Activated CD8-positive, alpha-beta memory T cell treated with anti-CD3 and anti-CD28 coated beads, Interleukin-2, amount 50 U/mL, for 24 hours (primary cell): ENCODE results near the gene PRRC2A.

Experiments
- DNase-seq: peaks from one replicate; pipeline ENCODE4 v3.0.0-alpha.2; 2020; ENCODE audit errors: extremely low read depth

The PRRC2A gene

DNA sequence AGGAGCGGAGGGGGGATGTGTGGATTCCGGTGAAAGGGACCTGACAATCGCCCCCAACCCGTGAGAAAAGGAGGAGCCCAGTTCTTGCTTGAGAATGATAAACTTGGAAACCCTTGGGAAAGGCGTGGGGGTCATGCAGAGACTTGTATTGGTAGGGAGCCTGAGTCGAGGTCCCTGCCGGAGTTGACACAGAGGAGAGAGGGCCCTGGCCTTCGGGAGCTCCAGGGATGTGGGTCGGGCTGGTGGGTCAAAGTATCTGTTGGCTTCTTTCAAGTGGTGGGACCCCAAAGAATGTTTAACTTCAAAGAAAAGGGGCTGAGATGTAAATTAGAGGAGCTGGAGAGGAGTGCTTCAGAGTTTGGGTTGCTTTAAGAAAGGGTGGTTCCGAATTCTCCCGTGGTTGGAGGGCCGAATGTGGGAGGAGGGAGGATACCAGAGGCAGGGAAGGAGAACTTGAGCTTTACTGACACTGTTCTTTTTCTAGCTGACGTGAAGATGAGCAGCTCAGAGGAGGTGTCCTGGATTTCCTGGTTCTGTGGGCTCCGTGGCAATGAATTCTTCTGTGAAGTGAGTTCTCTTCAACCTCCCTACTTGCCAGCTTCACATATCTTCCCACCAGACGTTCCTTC is 45.9 kb downstream of the PRRC2A start:
- DNase-seq, result no peak

DNA sequence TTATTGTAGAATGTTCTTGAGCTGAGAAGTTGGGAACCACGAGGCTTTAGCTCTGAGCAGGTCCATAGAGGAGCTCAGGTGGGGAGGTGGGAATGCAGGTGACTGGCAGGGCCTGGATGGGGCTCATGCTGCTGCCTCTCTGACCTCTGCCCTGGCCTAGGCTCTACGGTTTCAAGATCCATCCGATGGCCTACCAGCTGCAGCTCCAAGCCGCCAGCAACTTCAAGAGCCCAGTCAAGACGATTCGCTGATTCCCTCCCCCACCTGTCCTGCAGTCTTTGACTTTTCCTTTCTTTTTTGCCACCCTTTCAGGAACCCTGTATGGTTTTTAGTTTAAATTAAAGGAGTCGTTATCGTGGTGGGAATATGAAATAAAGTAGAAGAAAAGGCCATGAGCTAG is 49.2 kb downstream of the PRRC2A start, which contains the start of gene LY6G5B:
TSS of gene LY6G5B (plus strand) at position 301 of the 400 bp plus-strand sequence. CDS start 975 bp downstream, outside the sequence.
- DNase-seq, result no peak

DNA sequence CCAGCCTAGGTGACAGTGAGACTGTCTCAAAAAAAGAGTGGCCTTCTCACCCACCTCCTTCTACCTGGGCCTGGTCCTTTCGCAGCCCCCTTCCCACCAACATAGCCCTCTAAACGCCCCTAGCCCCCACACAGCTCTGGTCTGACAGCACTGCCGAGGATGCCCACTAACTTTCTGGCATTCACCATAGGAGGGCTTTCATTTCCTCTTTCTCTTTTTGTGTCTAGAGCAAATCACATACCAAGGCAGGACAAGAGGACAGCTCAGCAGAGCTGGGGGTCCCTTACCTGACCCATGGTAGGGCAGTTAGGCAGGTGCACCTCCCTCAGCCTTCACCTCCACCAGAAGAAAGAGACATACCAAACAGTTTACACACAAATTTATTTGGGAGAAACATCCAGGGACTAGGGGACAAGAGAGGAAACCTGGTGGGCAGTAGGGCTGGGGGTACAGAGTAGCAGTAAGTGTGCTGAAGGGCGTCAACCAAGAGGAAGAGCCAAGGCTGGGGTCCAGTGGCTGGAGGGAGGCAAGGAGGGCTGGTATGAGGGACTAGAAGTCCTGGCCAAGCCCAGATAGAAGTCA is 55.9 kb downstream of the PRRC2A start:
- DNase-seq, result no peak

DNA sequence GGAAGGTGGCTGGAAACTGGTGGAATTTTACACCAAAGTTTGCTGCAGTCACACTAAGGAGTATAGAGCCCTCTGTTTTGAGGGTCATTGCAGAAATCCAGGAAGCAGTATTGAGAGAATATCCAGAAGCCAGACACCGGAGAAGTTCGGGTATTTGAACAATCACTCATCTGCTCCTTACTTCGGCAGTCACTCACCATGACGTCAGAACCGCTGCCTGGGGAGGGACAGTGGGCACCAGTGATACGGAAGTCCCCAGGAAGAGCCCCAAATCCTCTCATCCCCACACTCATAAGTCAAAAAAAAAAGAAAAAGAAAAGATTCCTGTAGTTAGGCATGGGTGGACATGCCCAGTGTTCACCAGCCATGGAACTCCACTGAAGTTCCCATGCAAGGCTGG is 56.4 kb downstream of the PRRC2A start:
- no peak for DNase-seq

DNA sequence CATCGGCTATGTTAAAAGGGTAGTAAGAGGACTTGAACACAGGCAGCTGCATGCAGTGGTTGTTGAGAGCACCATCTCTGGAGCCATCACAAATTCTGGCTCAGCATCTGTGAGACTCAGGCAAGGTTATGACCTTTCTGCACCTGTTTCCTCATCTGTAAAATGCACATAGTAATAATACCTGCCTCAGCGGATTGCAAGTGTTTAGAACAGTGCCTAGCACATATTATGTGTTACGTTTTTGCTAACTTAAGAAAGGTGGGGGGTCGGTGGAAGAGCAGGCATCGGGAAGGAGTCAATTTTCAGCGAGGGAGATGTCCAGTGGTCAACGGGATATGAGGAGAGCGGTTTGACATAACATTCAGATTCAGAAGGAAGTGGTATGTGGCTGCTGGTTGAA is 57.4 kb downstream of the PRRC2A start:
- DNase-seq, result no peak

DNA sequence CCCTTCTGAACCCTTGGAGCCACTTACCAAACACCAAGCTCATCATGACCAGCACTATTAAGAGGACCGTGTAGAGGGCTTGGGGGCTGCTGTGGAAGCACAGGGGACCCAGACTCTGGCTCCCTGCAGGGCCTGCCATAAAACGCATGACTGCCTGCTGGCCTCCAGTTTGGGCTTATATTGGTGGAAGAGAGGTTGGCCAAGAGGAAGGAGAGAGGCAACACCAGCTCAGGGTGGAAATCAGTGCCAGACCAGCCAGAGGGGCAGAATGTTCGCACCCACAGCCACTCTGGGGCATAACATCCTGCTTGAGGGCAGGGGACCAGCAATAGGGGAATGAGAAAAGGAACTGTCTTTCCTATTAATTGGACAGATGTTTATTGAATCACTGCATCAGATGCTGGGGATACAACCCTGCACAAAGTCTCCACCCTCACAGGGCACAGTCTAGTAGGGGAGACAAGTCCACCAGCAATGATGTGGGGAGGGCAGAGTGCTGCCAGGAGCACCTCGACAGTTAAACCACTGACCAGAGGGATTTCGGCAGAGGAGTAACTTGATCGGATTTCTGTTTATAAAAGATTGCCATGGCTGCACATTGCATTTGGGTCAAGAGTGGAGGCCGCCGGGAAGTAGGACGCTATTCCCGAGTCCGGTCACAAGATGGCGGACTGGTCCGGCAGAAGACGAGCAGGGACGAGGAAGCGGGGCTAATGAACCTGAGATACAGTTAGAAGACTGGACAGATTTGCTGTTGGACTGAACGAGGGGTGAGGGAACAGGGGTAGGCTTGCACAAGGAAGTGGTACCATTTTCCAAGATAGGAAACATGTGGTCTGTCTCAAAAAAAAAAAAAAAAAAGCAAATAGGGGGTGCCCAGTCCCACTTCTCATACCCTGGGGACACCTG is 60.0 kb downstream of the PRRC2A start, which contains the start of gene LY6G5C:
TSS of gene LY6G5C (minus strand) at position 842 of the 909 bp plus-strand sequence. CDS start at position 148, 694 bp downstream.
- peak; percentile 41 for DNase-seq

DNA sequence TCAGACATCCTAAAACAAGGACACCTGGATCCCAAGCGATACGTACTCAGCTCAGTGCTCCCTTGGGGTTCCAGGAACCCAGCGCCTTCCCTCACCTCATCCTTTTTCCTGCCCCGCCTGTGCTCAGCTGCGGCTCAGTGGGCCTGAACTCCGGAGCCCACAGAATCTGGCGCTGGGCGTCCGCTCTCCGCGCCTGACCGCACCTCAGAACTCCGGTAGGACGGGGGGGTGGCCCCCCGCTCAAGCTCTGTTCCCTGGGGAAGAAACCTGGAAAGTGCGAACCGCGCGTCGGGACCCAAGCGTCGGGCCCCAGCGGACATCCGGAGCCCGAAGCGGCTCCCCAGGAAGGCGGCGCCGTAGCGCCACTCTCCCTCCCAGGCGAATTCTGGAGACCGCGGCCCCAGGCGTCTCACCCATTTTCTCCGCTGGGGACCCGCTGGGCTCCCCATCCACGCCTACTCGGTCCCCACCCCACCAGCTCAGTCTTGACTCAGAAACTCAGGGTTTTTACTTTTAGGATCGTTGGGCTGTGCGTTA is 60.7 kb downstream of the PRRC2A start:
- no peak for DNase-seq

DNA sequence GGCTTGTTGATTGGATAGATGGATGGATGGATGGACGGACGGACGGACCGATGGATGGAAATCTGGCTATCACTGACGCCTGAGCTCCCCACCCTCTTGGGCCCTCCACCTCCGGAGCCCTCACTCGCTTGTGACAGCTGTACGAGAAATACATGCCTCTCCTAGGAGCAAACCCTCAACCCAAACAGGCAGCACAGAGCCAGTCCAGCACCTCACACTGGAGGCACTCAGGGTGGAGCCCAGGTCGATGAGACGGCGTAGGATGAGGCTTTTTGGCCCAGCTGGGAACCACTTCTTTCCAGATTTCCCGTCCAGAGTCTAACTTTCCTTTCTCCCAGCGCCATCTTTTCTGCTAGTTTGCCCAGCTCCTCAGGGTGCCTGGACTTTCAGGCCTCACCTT is 63.1 kb downstream of the PRRC2A start:
- no peak for DNase-seq

DNA sequence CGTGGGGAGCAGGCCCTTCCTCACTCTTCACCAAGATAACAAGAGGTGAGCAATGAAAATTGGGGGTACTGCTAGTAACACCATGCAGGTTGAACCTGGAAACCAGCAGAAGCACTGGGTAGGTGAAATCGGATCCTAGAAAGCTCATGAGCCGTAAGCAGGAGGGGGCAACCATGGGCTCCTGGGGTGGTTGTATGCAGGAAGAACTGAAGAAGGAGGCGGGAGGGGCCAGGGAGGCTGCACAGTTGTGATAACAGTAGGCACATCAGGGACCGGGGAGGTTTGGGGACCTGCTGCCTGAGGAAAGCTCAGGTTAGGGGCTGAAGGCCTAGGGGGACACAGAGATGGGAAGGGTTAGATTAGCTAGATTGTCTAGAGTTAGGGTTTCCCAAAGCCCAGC is 66.0 kb downstream of the PRRC2A start:
- no peak for DNase-seq

DNA sequence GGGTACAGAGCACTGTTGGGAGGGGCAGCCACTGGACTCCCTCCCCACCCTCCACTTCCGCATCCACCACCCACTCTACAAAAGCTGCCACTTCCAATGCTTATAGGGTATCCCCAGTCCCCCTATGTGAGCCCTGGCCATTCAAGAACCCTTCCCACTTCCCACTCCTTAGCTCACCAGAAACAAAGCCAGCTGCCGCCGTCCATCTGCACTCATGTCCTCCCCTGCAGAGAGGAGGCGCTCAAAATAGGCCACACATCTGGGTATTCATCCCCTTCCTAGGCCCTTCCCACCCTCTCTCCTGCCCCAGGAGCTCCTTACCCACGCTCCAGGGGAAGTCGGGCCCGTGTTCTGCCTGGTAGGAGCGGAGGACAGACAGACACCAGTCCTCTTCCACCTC is 66.8 kb downstream of the PRRC2A start:
- DNase-seq, result no peak
